ENCODE measurements around the gene TIMM10B. TPM values are rescaled to one million over a fixed set of nuclear protein-coding genes. Genes with fewer than 3 reads are reported as not detected.
"Not testable (repeated sequence)": the region's sequence is repeated elsewhere in the genome, so short reads cannot be mapped to it uniquely, and the experiment has no call there.

The TIMM10B gene
- total and polyA plus RNA-seq, 4 donors = 20.5 to 43.4 (median 32.0) TPM

DNA sequence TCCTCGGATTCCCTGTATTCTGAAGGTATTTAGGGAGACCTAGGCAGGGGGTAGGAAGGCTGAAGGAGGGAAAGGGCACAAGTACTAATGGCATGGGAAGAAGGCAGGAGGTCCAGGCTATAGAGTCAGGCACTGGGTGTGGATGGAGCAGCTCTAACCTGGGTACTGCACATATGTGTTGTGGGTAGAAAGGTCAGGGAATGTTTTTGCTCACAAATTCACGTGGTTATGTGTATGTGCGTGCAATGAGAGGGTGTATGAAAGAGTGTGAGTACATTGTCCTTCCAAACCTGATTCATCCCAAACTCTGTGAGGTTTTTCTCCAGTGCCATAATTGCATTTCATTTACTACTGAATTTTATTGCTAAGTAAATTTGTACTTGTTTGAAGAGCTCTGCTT, 39.0 kb downstream of the TIMM10B start:
- no peak overlapping the region for H3K4me3 ChIP-seq
- TF ChIP-seq, protein P1, sequence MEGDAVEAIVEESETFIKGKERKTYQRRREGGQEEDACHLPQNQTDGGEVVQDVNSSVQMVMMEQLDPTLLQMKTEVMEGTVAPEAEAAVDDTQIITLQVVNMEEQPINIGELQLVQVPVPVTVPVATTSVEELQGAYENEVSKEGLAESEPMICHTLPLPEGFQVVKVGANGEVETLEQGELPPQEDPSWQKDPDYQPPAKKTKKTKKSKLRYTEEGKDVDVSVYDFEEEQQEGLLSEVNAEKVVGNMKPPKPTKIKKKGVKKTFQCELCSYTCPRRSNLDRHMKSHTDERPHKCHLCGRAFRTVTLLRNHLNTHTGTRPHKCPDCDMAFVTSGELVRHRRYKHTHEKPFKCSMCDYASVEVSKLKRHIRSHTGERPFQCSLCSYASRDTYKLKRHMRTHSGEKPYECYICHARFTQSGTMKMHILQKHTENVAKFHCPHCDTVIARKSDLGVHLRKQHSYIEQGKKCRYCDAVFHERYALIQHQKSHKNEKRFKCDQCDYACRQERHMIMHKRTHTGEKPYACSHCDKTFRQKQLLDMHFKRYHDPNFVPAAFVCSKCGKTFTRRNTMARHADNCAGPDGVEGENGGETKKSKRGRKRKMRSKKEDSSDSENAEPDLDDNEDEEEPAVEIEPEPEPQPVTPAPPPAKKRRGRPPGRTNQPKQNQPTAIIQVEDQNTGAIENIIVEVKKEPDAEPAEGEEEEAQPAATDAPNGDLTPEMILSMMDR (IDR thresholded peaks at IDR 0.05; ENCODE audit: control extremely low read depth, extremely low read depth) = no peak
- 87 to 88% methylated on average over 3 of the region's 3 CpGs for WGBS, 2 donors
- DNase-seq = no peak
- ATAC-seq (ENCODE audit: insufficient read depth, low FRiP score) = no peak
- no peaks in the 10 kb centered on the region for H3K9me3 ChIP-seq (ENCODE audit: control insufficient read depth in 4 of 4, insufficient read depth in 3 of 4, low read length in 3 of 4)
- H3K9ac ChIP-seq (ENCODE audit: insufficient read depth in 1 of 2, low read length in 2 of 2) = no peak overlapping the region
- H3K36me3 ChIP-seq (ENCODE audit: control insufficient read depth in 4 of 4, insufficient read depth in 4 of 4, low read length in 4 of 4) = peaks cover 0 to 14% (median 7%) of the 10 kb centered on the region in 4 donors
- peaks cover 0 to 6% (median 0%) of the 10 kb centered on the region in 5 donors for H3K4me1 ChIP-seq (ENCODE audit: control insufficient read depth in 5 of 5, insufficient read depth in 5 of 5, low read length in 5 of 5)
- H3K27me3 ChIP-seq (ENCODE audit: control insufficient read depth in 3 of 3, insufficient read depth in 3 of 3, low read length in 2 of 3) = no peaks in the 10 kb centered on the region
- H3K27ac ChIP-seq (ENCODE audit: low read depth in 1 of 2, low read length in 1 of 2) = no peak overlapping the region

DNA sequence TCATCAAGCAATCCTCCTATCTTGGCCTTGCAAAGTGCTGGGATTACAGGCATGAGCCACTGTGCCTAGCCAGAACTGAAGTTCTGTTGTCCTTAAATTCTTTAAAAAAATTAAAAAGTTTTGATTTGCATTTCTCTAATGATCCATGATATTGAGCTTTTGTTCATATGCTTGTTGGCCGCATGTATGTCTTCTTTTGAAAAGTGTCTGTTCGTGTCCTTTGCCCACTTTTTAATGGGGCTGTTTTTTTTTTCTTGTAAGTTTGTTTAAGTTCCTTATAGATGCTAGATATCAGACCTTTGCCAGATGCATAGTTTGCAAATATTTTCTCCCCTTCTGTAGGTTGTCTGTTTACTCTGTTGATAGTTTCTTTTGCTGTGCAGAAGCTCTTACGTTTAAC, 40.6 kb downstream of the TIMM10B start:
- not testable (repeated sequence) for ATAC-seq (ENCODE audit: insufficient read depth, low FRiP score); H3K27me3 ChIP-seq (ENCODE audit: control insufficient read depth in 3 of 3, insufficient read depth in 3 of 3, low read length in 2 of 3)
- WGBS, 2 donors = 93 to 94% methylated on average over 3 of the region's 3 CpGs

DNA sequence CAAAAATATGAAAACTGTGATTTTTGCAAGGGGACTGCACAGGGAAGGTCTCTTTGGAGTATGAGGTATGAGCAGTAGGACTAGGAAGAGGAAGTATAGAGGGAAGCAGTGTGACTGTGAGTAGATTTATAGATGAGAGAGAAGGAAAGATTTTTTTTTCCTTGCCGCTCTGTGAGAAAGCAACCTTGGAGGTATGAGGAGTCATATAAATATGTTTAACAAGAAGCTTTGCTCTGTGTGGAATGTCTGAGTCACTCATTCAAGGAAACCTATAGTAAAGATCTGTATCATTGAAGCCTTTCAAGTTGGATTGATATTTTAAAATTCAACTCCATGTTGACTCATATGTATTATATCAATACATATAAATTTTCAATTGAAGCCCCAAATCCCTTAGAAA, 42.0 kb downstream of the TIMM10B start:
- Histone ChIP-seq H3K36me3 (ENCODE audit: control insufficient read depth in 4 of 4, insufficient read depth in 4 of 4, low read length in 4 of 4) (peaks cover 0 to 10% (median 6%) of the 10 kb centered on the region in 4 donors), H3K9me3 (ENCODE audit: control insufficient read depth in 4 of 4, insufficient read depth in 3 of 4, low read length in 3 of 4) (no peaks in the 10 kb centered on the region), H3K27ac (ENCODE audit: low read depth in 1 of 2, low read length in 1 of 2) (no peak overlapping the region), H3K9ac (ENCODE audit: insufficient read depth in 1 of 2, low read length in 2 of 2) (no peak overlapping the region), H3K4me1 (ENCODE audit: control insufficient read depth in 5 of 5, insufficient read depth in 5 of 5, low read length in 5 of 5) (no peaks in the 10 kb centered on the region), H3K4me3 (no peak overlapping the region), H3K27me3 (ENCODE audit: control insufficient read depth in 3 of 3, insufficient read depth in 3 of 3, low read length in 2 of 3) (no peaks in the 10 kb centered on the region)
- DNase-seq (no peak), ATAC-seq (ENCODE audit: insufficient read depth, low FRiP score) (no peak)
- TF ChIP-seq, protein P1 (IDR thresholded peaks at IDR 0.05; ENCODE audit: control extremely low read depth, extremely low read depth) = no peak
- WGBS, 2 donors = 48 to 81% methylated on average over 1 of the region's 1 CpG

More for the DNA sequence above, 40.6 kb downstream of the TIMM10B start:
- H3K36me3 ChIP-seq (ENCODE audit: control insufficient read depth in 4 of 4, insufficient read depth in 4 of 4, low read length in 4 of 4) = peaks cover 0 to 12% (median 6%) of the 10 kb centered on the region in 4 donors
- H3K9me3 ChIP-seq (ENCODE audit: control insufficient read depth in 4 of 4, insufficient read depth in 3 of 4, low read length in 3 of 4); H3K27ac ChIP-seq (ENCODE audit: low read depth in 1 of 2, low read length in 1 of 2); H3K4me3 ChIP-seq; H3K9ac ChIP-seq (ENCODE audit: insufficient read depth in 1 of 2, low read length in 2 of 2); H3K4me1 ChIP-seq (ENCODE audit: control insufficient read depth in 5 of 5, insufficient read depth in 5 of 5, low read length in 5 of 5); DNase-seq: not testable (repeated sequence)

DNA sequence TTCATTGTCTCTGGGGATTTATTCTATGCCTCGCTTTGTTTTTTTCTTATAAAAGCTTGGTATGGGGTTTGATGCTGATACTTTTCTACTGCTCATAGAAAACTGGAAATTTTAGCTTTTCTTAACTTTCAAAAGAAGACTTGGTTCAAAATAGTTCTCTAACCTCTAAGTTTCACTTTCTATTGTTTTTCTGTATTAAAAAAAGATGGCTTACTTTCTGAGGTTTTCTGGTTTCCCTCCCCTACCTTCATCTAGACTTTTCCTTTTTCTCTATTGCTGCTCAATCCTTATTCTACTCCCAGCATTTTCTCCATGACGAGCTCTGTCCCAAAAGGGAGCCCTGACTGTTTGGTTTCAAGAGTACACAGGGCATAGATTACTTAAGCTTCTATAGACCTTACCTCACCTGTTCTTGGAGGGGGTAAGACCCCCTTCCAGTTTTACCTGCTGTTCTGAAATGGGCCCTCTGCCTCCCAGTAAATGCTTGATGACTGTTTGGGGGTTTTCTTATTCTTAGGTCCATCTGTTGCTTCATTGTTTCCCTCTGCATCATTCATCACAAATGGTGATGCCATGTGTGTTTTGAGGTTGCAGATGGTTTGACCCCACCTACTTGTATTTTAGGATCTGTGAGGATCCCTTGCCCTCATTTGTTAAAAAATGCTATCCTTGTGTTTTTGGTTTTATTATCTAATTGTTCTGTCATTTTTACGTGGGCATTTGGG, 45.3 kb downstream of the TIMM10B start:
- TF ChIP-seq, protein P1 (IDR thresholded peaks at IDR 0.05; ENCODE audit: control extremely low read depth, extremely low read depth) = no peak
- no peak overlapping the region for H3K9ac ChIP-seq (ENCODE audit: insufficient read depth in 1 of 2, low read length in 2 of 2)

More for the DNA sequence above, 45.3 kb downstream of the TIMM10B start:
- Histone ChIP-seq H3K4me1 (ENCODE audit: control insufficient read depth in 5 of 5, insufficient read depth in 5 of 5, low read length in 5 of 5) (no peaks in the 10 kb centered on the region), H3K4me3 (no peak overlapping the region), H3K9me3 (ENCODE audit: control insufficient read depth in 4 of 4, insufficient read depth in 3 of 4, low read length in 3 of 4) (no peaks in the 10 kb centered on the region), H3K36me3 (ENCODE audit: control insufficient read depth in 4 of 4, insufficient read depth in 4 of 4, low read length in 4 of 4) (peaks cover 0 to 11% (median 1%) of the 10 kb centered on the region in 4 donors), H3K27ac (ENCODE audit: low read depth in 1 of 2, low read length in 1 of 2) (no peak overlapping the region), H3K27me3 (ENCODE audit: control insufficient read depth in 3 of 3, insufficient read depth in 3 of 3, low read length in 2 of 3) (no peaks in the 10 kb centered on the region)
- ATAC-seq (ENCODE audit: insufficient read depth, low FRiP score) (no peak), DNase-seq (no peak)
- WGBS, 2 donors = 91 to 95% methylated on average over 3 of the region's 3 CpGs
